CD14-positive monocyte (primary cell): ENCODE results near the gene SHB. TPM values are rescaled to one million over a fixed set of nuclear protein-coding genes. Genes with fewer than 3 reads are reported as not detected.

Source experiments
- DNase-seq, 3 donors: peaks; one replicate each; pipeline ENCODE4 v3.0.0-alpha.2; 2011 to 2022
- H2AFZ ChIP-seq: 2 replicates; pipeline ENCODE4 v1.6.0; 2012; ENCODE audit warnings: mild to moderate bottlenecking, low read depth, low read length, inconsistent platforms; ENCODE audit not compliant: insufficient read depth, poor library complexity, severe bottlenecking
- H3K27ac ChIP-seq, 2 donors: 1 replicate in 1 of 2; 2 replicates in 1 of 2; pipeline ENCODE4 v1.5.1; 2012 to 2013; ENCODE audit warnings: low read length in 2 of 2, control low read depth in 1 of 2, inconsistent platforms in 1 of 2, low read depth in 1 of 2, mild to moderate bottlenecking in 1 of 2
- H3K27me3 ChIP-seq, 2 donors: one replicate each; pipeline versions ENCODE4 v1.6.0 to v1.6.1; 2011 to 2013; ENCODE audit warnings: low read length in 2 of 2; ENCODE audit not compliant: control insufficient read depth in 2 of 2, insufficient read depth in 2 of 2
- H3K36me3 ChIP-seq, 2 donors: replicated peaks in 1 of 2; 1 replicate in 1 of 2; 2 replicates in 1 of 2; pipeline versions ENCODE4 v1.5.1 to v1.6.1; 2012 to 2013; ENCODE audit warnings: low read length in 2 of 2, control low read depth in 1 of 2, inconsistent platforms in 1 of 2, mild to moderate bottlenecking in 1 of 2; ENCODE audit not compliant: insufficient read depth in 2 of 2, control insufficient read depth in 1 of 2
- H3K4me1 ChIP-seq, 2 donors: 1 replicate in 1 of 2; 2 replicates in 1 of 2; pipeline versions ENCODE4 v1.5.1 to v1.6.1; 2012 to 2013; ENCODE audit warnings: low read length in 2 of 2, control low read depth in 1 of 2, inconsistent platforms in 1 of 2, mild to moderate bottlenecking in 1 of 2, moderate library complexity in 1 of 2; ENCODE audit not compliant: insufficient read depth in 2 of 2, control insufficient read depth in 1 of 2
- H3K4me2 ChIP-seq: replicated peaks from 2 replicates; pipeline ENCODE3; 2012; ENCODE audit warnings: low read length, moderate library complexity, mild to moderate bottlenecking; ENCODE audit not compliant: poor library complexity, severe bottlenecking; ENCODE audit errors: extremely low read depth
- H3K4me3 ChIP-seq, 3 experiments: fragments of 200-600 bp in 1 of 3; sonication (generic) in 1 of 3; replicated peaks in 1 of 3; 1 replicate in 2 of 3; 2 replicates in 1 of 3; pipeline ENCODE4 v1.5.1; 2011 to 2013; ENCODE audit warnings: low read length in 3 of 3, mild to moderate bottlenecking in 3 of 3, control low read depth in 2 of 3, low read depth in 2 of 3, inconsistent platforms in 1 of 3, moderate library complexity in 1 of 3
- H3K79me2 ChIP-seq: 2 replicates; pipeline ENCODE4 v1.6.0; 2012; ENCODE audit warnings: mild to moderate bottlenecking, control low read depth, inconsistent platforms, low read length, moderate library complexity; ENCODE audit not compliant: insufficient read depth
- H3K9ac ChIP-seq: 2 replicates; pipeline ENCODE4 v1.6.0; 2017; ENCODE audit warnings: low read length, mild to moderate bottlenecking; ENCODE audit not compliant: insufficient read depth, poor library complexity, severe bottlenecking
- H3K9me3 ChIP-seq, 2 donors: replicated peaks in 1 of 2; 1 replicate in 1 of 2; 2 replicates in 1 of 2; pipeline versions ENCODE4 v1.5.1 to v1.6.1; 2012 to 2013; ENCODE audit warnings: low read length in 2 of 2, control low read depth in 1 of 2; ENCODE audit not compliant: control insufficient read depth in 1 of 2, insufficient read depth in 1 of 2
- H4K20me1 ChIP-seq: 2 replicates; pipeline ENCODE4 v1.6.0; 2012; ENCODE audit warnings: mild to moderate bottlenecking, low read length, control low read depth, moderate library complexity; ENCODE audit not compliant: insufficient read depth
- H3K27ac Mint-ChIP-seq, 7 donors: one replicate each; pipeline ENCODE4 v1.8.0; 2020; ENCODE audit warnings: mild to moderate bottlenecking in 7 of 7, mixed read lengths in 7 of 7, moderate library complexity in 6 of 7, inconsistent platforms in 2 of 7
- H3K27me3 Mint-ChIP-seq, 3 donors: one replicate each; pipeline ENCODE4 v1.8.0; 2021 to 2022; ENCODE audit warnings: low read depth in 3 of 3, mild to moderate bottlenecking in 3 of 3, mixed read lengths in 3 of 3, moderate library complexity in 3 of 3, inconsistent platforms in 1 of 3
- H3K36me3 Mint-ChIP-seq, 2 donors: one replicate each; pipeline ENCODE4 v1.8.0; 2020; ENCODE audit warnings: mixed read lengths in 2 of 2, inconsistent platforms in 1 of 2, mild to moderate bottlenecking in 1 of 2
- H3K4me1 Mint-ChIP-seq: one replicate; pipeline ENCODE4 v1.8.0; 2020; ENCODE audit warnings: mild to moderate bottlenecking, mixed read lengths
- H3K4me3 Mint-ChIP-seq, 2 donors: one replicate each; pipeline ENCODE4 v1.8.0; 2020; ENCODE audit warnings: mild to moderate bottlenecking in 2 of 2, mixed read lengths in 2 of 2, moderate library complexity in 1 of 2
- H3K9me3 Mint-ChIP-seq, 7 donors: one replicate each; pipeline ENCODE4 v1.8.0; 2020 to 2022; ENCODE audit warnings: mixed read lengths in 7 of 7, mild to moderate bottlenecking in 6 of 7, moderate library complexity in 6 of 7, inconsistent platforms in 2 of 7
- CTCF ChIP-seq: fragments of 200-600 bp; IDR thresholded peaks from one replicate; pipeline ENCODE4 v1.8.0; 2022; ENCODE audit warnings: antibody characterized with exemption, mild to moderate bottlenecking
- WGBS: methylation state at CpG from one replicate; pipeline ENCODE4 v1.1.5; 2013; ENCODE audit warnings: missing lambda C conversion rate; ENCODE audit not compliant: insufficient coverage; 5-methylcytosine and 5-hydroxymethylcytosine counted together
- intact Hi-C, 2 donors: fragments of 100-400 bp; cut with micrococcal nuclease; formaldehyde crosslinking; loops; one replicate each; pipeline versions ENCODE4 v1.15.0 to v1.15.1; 2023
- polyA plus RNA-seq, 3 donors: library from polyadenylated mRNA; depleted of rRNA in 1 of 3; unstranded in 2 of 3; stranded (reverse) in 1 of 3; fragments of 300-500 nt in 2 of 3; fragments of >200 nt in 1 of 3; fragmentation: Illumina TruSeq in 2 of 3; gene quantifications; 1 replicate in 2 of 3; 2 replicates in 1 of 3; pipeline ENCODE4 v1.2.3, GENCODE V29; 2012 to 2021

SHB gene
- polyA plus RNA-seq, 3 donors = 0.27 to 1.3 (median 0.31) TPM

DNA sequence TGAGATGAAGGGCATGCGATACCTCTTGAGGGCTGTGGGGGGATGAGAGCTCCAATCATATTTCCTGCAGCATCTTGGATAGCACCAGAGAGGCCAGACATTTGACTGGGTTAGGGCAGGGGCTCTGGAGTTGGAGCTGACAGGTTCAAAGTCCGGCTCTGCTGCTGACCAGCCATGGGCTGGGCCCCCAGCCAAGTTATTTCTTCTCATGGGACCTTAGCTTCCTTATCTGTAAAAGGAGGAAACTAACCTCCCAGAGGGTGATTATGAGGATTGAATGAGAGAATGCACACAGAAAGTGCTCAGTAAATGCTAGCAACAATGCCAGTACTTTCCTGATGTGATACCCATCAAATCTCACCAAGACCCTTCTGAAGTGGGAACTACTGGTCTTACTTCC is 99.9 kb downstream of the SHB start:
- no peaks in the 10 kb centered on the region for H3K27me3 ChIP-seq
- H3K27ac ChIP-seq = no peak overlapping the region
- no peak overlapping the region for H3K4me3 ChIP-seq
- H4K20me1 ChIP-seq = no peaks in the 10 kb centered on the region
- 46% methylated on average over 2 of the region's 2 CpGs for WGBS
- no peak overlapping the region for H3K9ac ChIP-seq
- no peaks in the 10 kb centered on the region for H3K79me2 ChIP-seq
- H2AFZ ChIP-seq = no peak overlapping the region
- H3K36me3 ChIP-seq = no peaks in the 10 kb centered on the region
- Mint-ChIP-seq H3K4me3 (no peak overlapping the region), H3K27me3 (no peaks in the 10 kb centered on the region), H3K27ac (peak overlapping the region in 1 of 7 donors; percentile 53), H3K4me1 (peaks cover 31% of the 10 kb centered on the region), H3K36me3 (peaks cover 8 to 9% of the 10 kb centered on the region in 2 donors), H3K9me3 (peaks cover 0 to 1% (median 0%) of the 10 kb centered on the region in 7 donors)
- TF ChIP-seq CTCF = no peak
- no peak overlapping the region for H3K4me2 ChIP-seq
- no peaks in the 10 kb centered on the region for H3K9me3 ChIP-seq
- DNase-seq = peak; percentile 14 to 60 (median 21)
- H3K4me1 ChIP-seq = peaks cover 3 to 15% of the 10 kb centered on the region in 2 donors
- intact Hi-C loops = loop anchor here in 1 of 2 donors (10.0 kb wide), 1 partner anchor 96 kb away; the partner anchor contains the start of gene SHB

GRCh38 chr9:37968228-37968701 is 100.8 kb downstream of the SHB start:
- Histone ChIP-seq H3K4me2 (no peak overlapping the region), H3K4me3 (no peak overlapping the region)
- WGBS = no CpG with 5 or more reads among the region's 4 CpGs

More at GRCh38 chr9:37968228-37968701, 100.8 kb downstream of the SHB start:
- no peaks in the 10 kb centered on the region for H4K20me1 ChIP-seq
- Mint-ChIP-seq H3K27ac (peak overlapping the region in 1 of 7 donors; percentile 54), H3K4me1 (peaks cover 36% of the 10 kb centered on the region), H3K4me3 (no peak overlapping the region), H3K27me3 (no peaks in the 10 kb centered on the region), H3K36me3 (peaks cover 4 to 6% of the 10 kb centered on the region in 2 donors), H3K9me3 (peaks cover 0 to 1% (median 0%) of the 10 kb centered on the region in 7 donors)
- H3K27me3 ChIP-seq = no peaks in the 10 kb centered on the region
- intact Hi-C loops = loop anchor here in 1 of 2 donors (10.0 kb wide), 1 partner anchor 97 kb away; the partner anchor contains the start of gene SHB
- H3K27ac ChIP-seq = no peak overlapping the region
- H2AFZ ChIP-seq = no peak overlapping the region
- H3K36me3 ChIP-seq = no peaks in the 10 kb centered on the region
- peaks cover 3 to 15% of the 10 kb centered on the region in 2 donors for H3K4me1 ChIP-seq
- peak; percentile 35 to 65 (median 54) for DNase-seq
- H3K9me3 ChIP-seq = no peaks in the 10 kb centered on the region
- no peak overlapping the region for H3K9ac ChIP-seq
- TF ChIP-seq CTCF = no peak
- H3K79me2 ChIP-seq = no peaks in the 10 kb centered on the region
